A549 (cell line): ENCODE measurements around the gene LARGE1.

Source experiments
- CTCF ChIP-seq: fragments of >200 bp; sonication (Bioruptor Twin); formaldehyde crosslinking; IDR thresholded peaks from 3 replicates; pipeline ENCODE4 v1.5.1; 2016
- JUN ChIP-seq, 2 experiments: fragments of >200 bp; sonication (Bioruptor Twin); formaldehyde crosslinking; IDR thresholded peaks; 2 replicates in 1 of 2; 3 replicates in 1 of 2; pipeline ENCODE4 v1.6.1; 2016 to 2017
- MAX ChIP-seq: IDR thresholded peaks from 2 replicates; pipeline ENCODE4 v1.6.1; 2012
- PBX3 ChIP-seq: IDR thresholded peaks from 2 replicates; pipeline ENCODE4 v1.6.1; 2012
- POLR2A ChIP-seq: IDR thresholded peaks from 2 replicates; pipeline ENCODE4 v1.6.1; 2012; ENCODE audit warnings: mild to moderate bottlenecking, low read length
- RAD21 ChIP-seq, 2 experiments: fragments of >200 bp in 1 of 2; sonication (Bioruptor Twin) in 1 of 2; formaldehyde crosslinking in 1 of 2; IDR thresholded peaks in 1 of 2; conservative IDR thresholded peaks in 1 of 2; 2 replicates in 1 of 2; 3 replicates in 1 of 2; pipeline ENCODE4 v1.6.1; 2012 to 2018; ENCODE audit warnings: inconsistent platforms in 1 of 2
- REST ChIP-seq: fragments of 200-600 bp; sonication (generic); IDR thresholded peaks from 2 replicates; pipeline ENCODE4 v1.6.1; 2016; ENCODE audit warnings: antibody characterized with exemption, mild to moderate bottlenecking, moderate library complexity
- SMC3 ChIP-seq: fragments of >200 bp; sonication (Bioruptor Twin); formaldehyde crosslinking; IDR thresholded peaks from 3 replicates; pipeline ENCODE4 v1.6.1; 2018; ENCODE audit warnings: inconsistent platforms
- USF2 ChIP-seq: fragments of 450-650 bp; IDR thresholded peaks from 2 replicates; pipeline ENCODE4 v1.6.1; 2014; ENCODE audit warnings: antibody characterized with exemption

- no peak for TF ChIP-seq CTCF
- TF ChIP-seq MAX, result no peak
- TF ChIP-seq POLR2A, result no peak
- no peak for TF ChIP-seq USF2
- no peak for TF ChIP-seq REST
- no peak for TF ChIP-seq SMC3
- TF ChIP-seq RAD21 (conservative IDR thresholded peaks at IDR 0.05 in 1 of 2, IDR thresholded peaks at IDR 0.05 in 1 of 2), result no peak
- TF ChIP-seq JUN (IDR thresholded peaks at IDR 0.05), result no peak
- TF ChIP-seq PBX3, result no peak
Measured at GRCh38 chr22:33780531-33781136, 139.6 kb downstream of the LARGE1 start.
